ENCODE measurements around the gene COL9A3. TPM values are rescaled to one million over a fixed set of nuclear protein-coding genes. Genes with fewer than 3 reads are reported as not detected.

Gene COL9A3
- total RNA-seq, 1 donor from 2014 or later, result 0.05 TPM

Other genes starting within 250 kb of the COL9A3 start
- 6.1 and 30.7 TPM in 2 replicates for gene SLCO4A1, start 174.5 kb upstream of the COL9A3 start, total RNA-seq
- not detected in 2 replicates for gene NTSR1, start 108.2 kb upstream of the COL9A3 start, total RNA-seq
- 12.7 and 24.3 TPM in 2 replicates for gene MRGBP, start 20.6 kb upstream of the COL9A3 start, total RNA-seq
- 35.3 and 45.8 TPM in 2 replicates for gene OGFR, start 12.2 kb upstream of the COL9A3 start, total RNA-seq
- 10.4 and 11.7 TPM in 2 replicates for gene TCFL5, start 44.8 kb downstream of the COL9A3 start, total RNA-seq
- 25.7 and 58.1 TPM in 2 replicates for gene DIDO1, start 109.5 kb downstream of the COL9A3 start, total RNA-seq
- 37.0 and 47.5 TPM in 2 replicates for gene GID8, start 121.1 kb downstream of the COL9A3 start, total RNA-seq
- gene SLC17A9, start 135.7 kb downstream of the COL9A3 start, total RNA-seq, result 0.65 and 3.3 TPM in 2 replicates
- gene BHLHE23, start 189.9 kb downstream of the COL9A3 start, total RNA-seq, result not detected in 2 replicates